Measurements from ENCODE around the gene RCAN2.
"Not testable (repeated sequence)": the region's sequence is repeated elsewhere in the genome, so short reads cannot be mapped to it uniquely, and the experiment has no call there.

GRCh38 chr6:46332448-46332847 lies 158.8 kb downstream of the RCAN2 start:
- not testable (repeated sequence) for TF ChIP-seq CTCF, POLR2A (IDR thresholded peaks at IDR 0.05)
